ENCODE data around the gene ADGRF4. TPM values are rescaled to one million over a fixed set of nuclear protein-coding genes. Genes with fewer than 3 reads are reported as not detected.

ADGRF4 gene
- total RNA-seq, 1 donor from 2014 or later = not detected

GRCh38 chr6:47677381-47678100 is 20.8 kb upstream of the ADGRF4 start:
- Mint-ChIP-seq H3K4me1 (no peaks in the 10 kb centered on the region), H3K36me3 (ENCODE audit: low read depth) (no peaks in the 10 kb centered on the region), H3K9me3 (no peaks in the 10 kb centered on the region), H3K27ac (no peak overlapping the region), H3K4me3 (no peak overlapping the region), H3K27me3 (peaks cover 2% of the 10 kb centered on the region)
- DNase-seq = no peak
- ChIA-PET POLR2A (no interaction called here), CTCF (no interaction called here)
- intact Hi-C loops (cut with micrococcal nuclease) = no loop called here
- no peak for TF ChIP-seq CTCF (IDR thresholded peaks at IDR 0.05)
- ATAC-seq (ENCODE audit: low read depth) = no peak

GRCh38 chr6:47678739-47679138 is 19.6 kb upstream of the ADGRF4 start:
- Mint-ChIP-seq H3K27me3 (peaks cover 2% of the 10 kb centered on the region), H3K4me3 (no peak overlapping the region)
- CTCF ChIA-PET = no interaction called here

GRCh38 chr6:47679322-47679906 is 19.0 kb upstream of the ADGRF4 start:
- POLR2A ChIA-PET = no interaction called here
- Mint-ChIP-seq H3K9me3 (no peaks in the 10 kb centered on the region), H3K4me1 (no peaks in the 10 kb centered on the region), H3K36me3 (ENCODE audit: low read depth) (no peaks in the 10 kb centered on the region), H3K27ac (no peak overlapping the region), H3K4me3 (no peak overlapping the region), H3K27me3 (peaks cover 5% of the 10 kb centered on the region)
- no peak for TF ChIP-seq CTCF (IDR thresholded peaks at IDR 0.05)
- CTCF ChIA-PET = no interaction called here
- ATAC-seq (ENCODE audit: low read depth) = no peak
- intact Hi-C loops (cut with micrococcal nuclease) = no loop called here
- DNase-seq = no peak

More at GRCh38 chr6:47678739-47679138, 19.6 kb upstream of the ADGRF4 start:
- ATAC-seq (ENCODE audit: low read depth) (no peak), DNase-seq (no peak)
- POLR2A ChIA-PET = no interaction called here
- no peaks in the 10 kb centered on the region for H3K4me1 Mint-ChIP-seq
- intact Hi-C loops (cut with micrococcal nuclease) = no loop called here
- TF ChIP-seq CTCF (IDR thresholded peaks at IDR 0.05) = no peak
- H3K36me3 Mint-ChIP-seq (ENCODE audit: low read depth) = no peaks in the 10 kb centered on the region
- no peak overlapping the region for H3K27ac Mint-ChIP-seq
- no peaks in the 10 kb centered on the region for H3K9me3 Mint-ChIP-seq

GRCh38 chr6:47680051-47680450 is 18.3 kb upstream of the ADGRF4 start:
- ATAC-seq (ENCODE audit: low read depth) = no peak
- ChIA-PET POLR2A (no interaction called here), CTCF (no interaction called here)
- Mint-ChIP-seq H3K27ac (no peak overlapping the region), H3K27me3 (peaks cover 6% of the 10 kb centered on the region), H3K4me3 (no peak overlapping the region), H3K4me1 (no peaks in the 10 kb centered on the region), H3K36me3 (ENCODE audit: low read depth) (no peaks in the 10 kb centered on the region), H3K9me3 (no peaks in the 10 kb centered on the region)
- TF ChIP-seq CTCF (IDR thresholded peaks at IDR 0.05) = no peak
- no peak for DNase-seq
- intact Hi-C loops (cut with micrococcal nuclease) = no loop called here

GRCh38 chr6:47680724-47681123 is 17.7 kb upstream of the ADGRF4 start:
- ATAC-seq (ENCODE audit: low read depth) (no peak), DNase-seq (no peak)
- Mint-ChIP-seq H3K9me3 (no peaks in the 10 kb centered on the region), H3K4me1 (no peaks in the 10 kb centered on the region), H3K36me3 (ENCODE audit: low read depth) (no peaks in the 10 kb centered on the region), H3K27me3 (peaks cover 6% of the 10 kb centered on the region), H3K4me3 (no peak overlapping the region), H3K27ac (no peak overlapping the region)
- ChIA-PET CTCF (no interaction called here), POLR2A (no interaction called here)
- TF ChIP-seq CTCF (IDR thresholded peaks at IDR 0.05) = no peak
- intact Hi-C loops (cut with micrococcal nuclease) = no loop called here
